ENCODE results near the gene CKB. TPM values are rescaled to one million over a fixed set of nuclear protein-coding genes. Genes with fewer than 3 reads are reported as not detected.
A peak's percentile ranks its signal among the peaks of the same experiment; 100 is the strongest.

The CKB gene
- total RNA-seq, 1 donor: 5.1 TPM

GRCh38 chr14:103540821-103541708 is 18.4 kb upstream of the CKB start:
- no peaks in the 10 kb centered on the region for H4K20me1 ChIP-seq (ENCODE audit: insufficient read depth, low read length)
- peak overlapping the region; percentile 42 for H3K4me3 ChIP-seq (ENCODE audit: insufficient read depth, low read length)
- H3K36me3 ChIP-seq (ENCODE audit: insufficient read depth, low read length): no peaks in the 10 kb centered on the region
- DNase-seq (ENCODE audit: insufficient read length, low spot score, missing footprints): peak; percentile 95
- H2AFZ ChIP-seq (ENCODE audit: low read length): no peak overlapping the region
- H3K9me3 ChIP-seq (ENCODE audit: low read depth, low read length): no peaks in the 10 kb centered on the region
- TF ChIP-seq, protein P1, sequence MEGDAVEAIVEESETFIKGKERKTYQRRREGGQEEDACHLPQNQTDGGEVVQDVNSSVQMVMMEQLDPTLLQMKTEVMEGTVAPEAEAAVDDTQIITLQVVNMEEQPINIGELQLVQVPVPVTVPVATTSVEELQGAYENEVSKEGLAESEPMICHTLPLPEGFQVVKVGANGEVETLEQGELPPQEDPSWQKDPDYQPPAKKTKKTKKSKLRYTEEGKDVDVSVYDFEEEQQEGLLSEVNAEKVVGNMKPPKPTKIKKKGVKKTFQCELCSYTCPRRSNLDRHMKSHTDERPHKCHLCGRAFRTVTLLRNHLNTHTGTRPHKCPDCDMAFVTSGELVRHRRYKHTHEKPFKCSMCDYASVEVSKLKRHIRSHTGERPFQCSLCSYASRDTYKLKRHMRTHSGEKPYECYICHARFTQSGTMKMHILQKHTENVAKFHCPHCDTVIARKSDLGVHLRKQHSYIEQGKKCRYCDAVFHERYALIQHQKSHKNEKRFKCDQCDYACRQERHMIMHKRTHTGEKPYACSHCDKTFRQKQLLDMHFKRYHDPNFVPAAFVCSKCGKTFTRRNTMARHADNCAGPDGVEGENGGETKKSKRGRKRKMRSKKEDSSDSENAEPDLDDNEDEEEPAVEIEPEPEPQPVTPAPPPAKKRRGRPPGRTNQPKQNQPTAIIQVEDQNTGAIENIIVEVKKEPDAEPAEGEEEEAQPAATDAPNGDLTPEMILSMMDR (IDR thresholded peaks at IDR 0.05; ENCODE audit: extremely low read depth, low read depth, low read length): no peak
- H3K27ac ChIP-seq (ENCODE audit: low read depth, low read length): peak overlapping the region; percentile 70
- H3K4me1 ChIP-seq (ENCODE audit: insufficient read depth, low read length): peaks cover 33% of the 10 kb centered on the region
- peak overlapping the region; percentile 67 for H3K4me2 ChIP-seq (ENCODE audit: insufficient read depth, low read length)
- no peaks in the 10 kb centered on the region for H3K79me2 ChIP-seq (ENCODE audit: insufficient read depth, low read length)
- H3K27me3 ChIP-seq (ENCODE audit: insufficient read depth, low read length): no peaks in the 10 kb centered on the region

GRCh38 chr14:103539056-103539825 is 16.6 kb upstream of the CKB start:
- Histone ChIP-seq H3K79me2 (ENCODE audit: insufficient read depth, low read length) (no peaks in the 10 kb centered on the region), H4K20me1 (ENCODE audit: insufficient read depth, low read length) (no peaks in the 10 kb centered on the region), H3K27me3 (ENCODE audit: insufficient read depth, low read length) (no peaks in the 10 kb centered on the region), H3K4me1 (ENCODE audit: insufficient read depth, low read length) (peaks cover 33% of the 10 kb centered on the region), H3K9me3 (ENCODE audit: low read depth, low read length) (no peaks in the 10 kb centered on the region), H2AFZ (ENCODE audit: low read length) (no peak overlapping the region), H3K36me3 (ENCODE audit: insufficient read depth, low read length) (peaks cover 4% of the 10 kb centered on the region), H3K27ac (ENCODE audit: low read depth, low read length) (no peak overlapping the region), H3K4me2 (ENCODE audit: insufficient read depth, low read length) (no peak overlapping the region), H3K4me3 (ENCODE audit: insufficient read depth, low read length) (no peak overlapping the region)
- TF ChIP-seq, protein P1 (IDR thresholded peaks at IDR 0.05; ENCODE audit: extremely low read depth, low read depth, low read length): no peak
- peak; percentile 84 for DNase-seq (ENCODE audit: insufficient read length, low spot score, missing footprints)

- no peak overlapping the region for H3K4me2 ChIP-seq (ENCODE audit: insufficient read depth, low read length)
- peaks cover 4% of the 10 kb centered on the region for H3K36me3 ChIP-seq (ENCODE audit: insufficient read depth, low read length)
- no peak overlapping the region for H3K27ac ChIP-seq (ENCODE audit: low read depth, low read length)
- no peaks in the 10 kb centered on the region for H3K9me3 ChIP-seq (ENCODE audit: low read depth, low read length)
- H2AFZ ChIP-seq (ENCODE audit: low read length): no peak overlapping the region
- TF ChIP-seq, protein P1 (IDR thresholded peaks at IDR 0.05; ENCODE audit: extremely low read depth, low read depth, low read length): no peak
- H3K79me2 ChIP-seq (ENCODE audit: insufficient read depth, low read length): no peaks in the 10 kb centered on the region
- H3K4me1 ChIP-seq (ENCODE audit: insufficient read depth, low read length): peaks cover 33% of the 10 kb centered on the region
- H3K4me3 ChIP-seq (ENCODE audit: insufficient read depth, low read length): no peak overlapping the region
- no peaks in the 10 kb centered on the region for H3K27me3 ChIP-seq (ENCODE audit: insufficient read depth, low read length)
- H4K20me1 ChIP-seq (ENCODE audit: insufficient read depth, low read length): no peaks in the 10 kb centered on the region
- peak; percentile 88 for DNase-seq (ENCODE audit: insufficient read length, low spot score, missing footprints)
Observed at GRCh38 chr14:103538291-103539055, 15.8 kb upstream of the CKB start.
